ENCODE data around the gene UTF1. TPM values are rescaled to one million over a fixed set of nuclear protein-coding genes. Genes with fewer than 3 reads are reported as not detected.

Gene UTF1
- total RNA-seq, 2 experiments from 2014 or later = not detected

GRCh38 chr10:133211141-133211830, 18.7 kb upstream of the UTF1 start:
- CTCF ChIA-PET (ENCODE audit: unreplicated experiment) = no interaction called here
- TF ChIP-seq, protein P1, sequence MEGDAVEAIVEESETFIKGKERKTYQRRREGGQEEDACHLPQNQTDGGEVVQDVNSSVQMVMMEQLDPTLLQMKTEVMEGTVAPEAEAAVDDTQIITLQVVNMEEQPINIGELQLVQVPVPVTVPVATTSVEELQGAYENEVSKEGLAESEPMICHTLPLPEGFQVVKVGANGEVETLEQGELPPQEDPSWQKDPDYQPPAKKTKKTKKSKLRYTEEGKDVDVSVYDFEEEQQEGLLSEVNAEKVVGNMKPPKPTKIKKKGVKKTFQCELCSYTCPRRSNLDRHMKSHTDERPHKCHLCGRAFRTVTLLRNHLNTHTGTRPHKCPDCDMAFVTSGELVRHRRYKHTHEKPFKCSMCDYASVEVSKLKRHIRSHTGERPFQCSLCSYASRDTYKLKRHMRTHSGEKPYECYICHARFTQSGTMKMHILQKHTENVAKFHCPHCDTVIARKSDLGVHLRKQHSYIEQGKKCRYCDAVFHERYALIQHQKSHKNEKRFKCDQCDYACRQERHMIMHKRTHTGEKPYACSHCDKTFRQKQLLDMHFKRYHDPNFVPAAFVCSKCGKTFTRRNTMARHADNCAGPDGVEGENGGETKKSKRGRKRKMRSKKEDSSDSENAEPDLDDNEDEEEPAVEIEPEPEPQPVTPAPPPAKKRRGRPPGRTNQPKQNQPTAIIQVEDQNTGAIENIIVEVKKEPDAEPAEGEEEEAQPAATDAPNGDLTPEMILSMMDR (conservative IDR thresholded peaks at IDR 0.05; ENCODE audit: low read length) = no peak
- no peak for TF ChIP-seq EZH2phosphoT487 (IDR thresholded peaks at IDR 0.05; ENCODE audit: borderline replicate concordance, low read depth, low read length)
- intact Hi-C loops (cut with micrococcal nuclease; ENCODE audit: unreplicated experiment) = no loop called here

GRCh38 chr10:133211959-133212852, 17.8 kb upstream of the UTF1 start:
- H2AFZ ChIP-seq (ENCODE audit: low read length) = no peak overlapping the region
- TF ChIP-seq EZH2phosphoT487 (IDR thresholded peaks at IDR 0.05; ENCODE audit: borderline replicate concordance, low read depth, low read length) = no peak
- TF ChIP-seq, protein P1 (conservative IDR thresholded peaks at IDR 0.05; ENCODE audit: low read length) = no peak
- intact Hi-C loops (cut with micrococcal nuclease; ENCODE audit: unreplicated experiment) = no loop called here
- H3K4me1 ChIP-seq (ENCODE audit: insufficient read depth, low read length, poor library complexity, severe bottlenecking) = no peaks in the 10 kb centered on the region
- H3K36me3 ChIP-seq (ENCODE audit: insufficient read depth, low read length) = no peaks in the 10 kb centered on the region
- BruUV-seq (replicated peaks) = no TSS peak
- no peak overlapping the region for H3K27ac ChIP-seq (ENCODE audit: low read depth, low read length, poor library complexity, severe bottlenecking)
- CTCF ChIA-PET (ENCODE audit: unreplicated experiment) = no interaction called here
- H3K9me3 ChIP-seq (ENCODE audit: low read length) = no peaks in the 10 kb centered on the region
- DNase-seq (ENCODE audit: low spot score) = no peak
- no peak overlapping the region for H3K4me3 ChIP-seq (ENCODE audit: low read depth, low read length, poor library complexity, severe bottlenecking)
- H4K20me1 ChIP-seq (ENCODE audit: insufficient read depth, low read length) = no peaks in the 10 kb centered on the region
- POLR2A ChIA-PET = no interaction called here
- H3K9me2 ChIP-seq (ENCODE audit: insufficient read depth, low read length) = no peaks in the 10 kb centered on the region
- no peak overlapping the region for H3K4me2 ChIP-seq (ENCODE audit: low read length)
- no peaks in the 10 kb centered on the region for H3K79me2 ChIP-seq (ENCODE audit: insufficient read depth, low read depth, low read length)

More at GRCh38 chr10:133211141-133211830, 18.7 kb upstream of the UTF1 start:
- Histone ChIP-seq H4K20me1 (ENCODE audit: insufficient read depth, low read length) (no peaks in the 10 kb centered on the region), H3K4me2 (ENCODE audit: low read length) (no peak overlapping the region), H3K4me3 (ENCODE audit: low read depth, low read length, poor library complexity, severe bottlenecking) (no peak overlapping the region), H3K79me2 (ENCODE audit: insufficient read depth, low read depth, low read length) (no peaks in the 10 kb centered on the region), H3K9me3 (ENCODE audit: low read length) (no peaks in the 10 kb centered on the region), H3K9me2 (ENCODE audit: insufficient read depth, low read length) (no peaks in the 10 kb centered on the region), H2AFZ (ENCODE audit: low read length) (no peak overlapping the region), H3K27ac (ENCODE audit: low read depth, low read length, poor library complexity, severe bottlenecking) (no peak overlapping the region), H3K4me1 (ENCODE audit: insufficient read depth, low read length, poor library complexity, severe bottlenecking) (no peaks in the 10 kb centered on the region), H3K36me3 (ENCODE audit: insufficient read depth, low read length) (no peaks in the 10 kb centered on the region)
- POLR2A ChIA-PET = no interaction called here
- no peak for DNase-seq (ENCODE audit: low spot score)
- BruUV-seq (replicated peaks) = no TSS peak

Data from OCI-LY7 (cell line).